Sigmoid colon (tissue), 7 donors: ENCODE measurements around the gene TALDO1. TPM values are rescaled to one million over a fixed set of nuclear protein-coding genes. Genes with fewer than 3 reads are reported as not detected.

Experiments used
- DNase-seq: peaks from one replicate; pipeline ENCODE4 v3.0.0-alpha.2; 2019
- H3K27ac ChIP-seq, 4 donors: fragments of 200-600 bp; sonication (generic); one replicate each; pipeline ENCODE4 v1.5.1; 2016 to 2019; ENCODE audit warnings: mild to moderate bottlenecking in 1 of 4
- H3K27me3 ChIP-seq, 3 donors: fragments of 200-600 bp; sonication (generic); one replicate each; pipeline ENCODE4 v1.5.1; 2019; ENCODE audit warnings: mild to moderate bottlenecking in 1 of 3
- H3K36me3 ChIP-seq, 4 donors: fragments of 200-600 bp; sonication (generic); one replicate each; pipeline ENCODE4 v1.5.1; 2016 to 2019
- H3K4me1 ChIP-seq, 4 donors: fragments of 200-600 bp; sonication (generic); one replicate each; pipeline ENCODE4 v1.5.1; 2017 to 2019
- H3K4me3 ChIP-seq, 4 donors: fragments of 200-600 bp; sonication (generic); one replicate each; pipeline ENCODE4 v1.5.1; 2017 to 2019; ENCODE audit warnings: mild to moderate bottlenecking in 2 of 4, moderate library complexity in 1 of 4
- H3K9me3 ChIP-seq, 4 donors: fragments of 200-600 bp in 3 of 4; sonication (generic) in 3 of 4; one replicate each; pipeline versions ENCODE4 v1.5.1 to v1.6.1; 2013 to 2019
- EP300 ChIP-seq, 4 donors: sonication (generic); formaldehyde crosslinking; IDR thresholded peaks; one replicate each; pipeline ENCODE4 v1.6.1; 2017; ENCODE audit warnings: antibody characterized with exemption in 4 of 4
- POLR2A ChIP-seq, 2 donors: fragments of 450-650 bp; IDR thresholded peaks; one replicate each; pipeline ENCODE4 v1.6.1; 2016; ENCODE audit warnings: antibody characterized with exemption in 2 of 2, mild to moderate bottlenecking in 2 of 2, moderate library complexity in 2 of 2
- POLR2AphosphoS5 ChIP-seq, 4 donors: sonication (generic); formaldehyde crosslinking; IDR thresholded peaks; one replicate each; pipeline ENCODE4 v1.6.1; 2017; ENCODE audit warnings: antibody characterized with exemption in 4 of 4
- WGBS, 2 donors: extraction: QIAGEN DNeasy Blood & Tissue Kit; methylation state at CpG; one replicate each; pipeline ENCODE4 v1.1.7; 2013; 5-methylcytosine and 5-hydroxymethylcytosine counted together
- intact Hi-C: fragments of 100-400 bp; cut with DNase I; formaldehyde crosslinking; loops from one replicate; pipeline ENCODE4 v1.15.1; 2023
- polyA plus RNA-seq, 3 donors: library from polyadenylated mRNA; stranded (reverse); fragments of 200-250 nt; gene quantifications; one replicate each; pipeline ENCODE4 v1.2.3, GENCODE V29; 2013
- total RNA-seq, 4 donors: library from RNA; depleted of rRNA; stranded (reverse); fragments of >200 nt; gene quantifications; one replicate each; pipeline ENCODE4 v1.1.0, GENCODE V29; 2016
- TF ChIP-seq, protein P1 (sequence below), 4 experiments: fragments of 450-650 bp in 3 of 4; fragments of 200-600 bp in 1 of 4; IDR thresholded peaks; one replicate each; pipeline ENCODE4 v1.5.1; 2016 to 2019; ENCODE audit warnings: antibody characterized with exemption in 4 of 4, mild to moderate bottlenecking in 3 of 4, moderate library complexity in 2 of 4
- donor health status: healthy with polysubstance abuse.
- donor health status: Bipolar disorder and iron deficiency.
- donor health status: healthy.

The TALDO1 gene
- total RNA-seq (100 to 1,000 TPM in 2 of 4 donors, 10 to 100 TPM in 2; 94.6 to 133 (median 108) TPM), polyA plus RNA-seq (100 to 1,000 TPM; 142 to 177 (median 170) TPM)

DNA sequence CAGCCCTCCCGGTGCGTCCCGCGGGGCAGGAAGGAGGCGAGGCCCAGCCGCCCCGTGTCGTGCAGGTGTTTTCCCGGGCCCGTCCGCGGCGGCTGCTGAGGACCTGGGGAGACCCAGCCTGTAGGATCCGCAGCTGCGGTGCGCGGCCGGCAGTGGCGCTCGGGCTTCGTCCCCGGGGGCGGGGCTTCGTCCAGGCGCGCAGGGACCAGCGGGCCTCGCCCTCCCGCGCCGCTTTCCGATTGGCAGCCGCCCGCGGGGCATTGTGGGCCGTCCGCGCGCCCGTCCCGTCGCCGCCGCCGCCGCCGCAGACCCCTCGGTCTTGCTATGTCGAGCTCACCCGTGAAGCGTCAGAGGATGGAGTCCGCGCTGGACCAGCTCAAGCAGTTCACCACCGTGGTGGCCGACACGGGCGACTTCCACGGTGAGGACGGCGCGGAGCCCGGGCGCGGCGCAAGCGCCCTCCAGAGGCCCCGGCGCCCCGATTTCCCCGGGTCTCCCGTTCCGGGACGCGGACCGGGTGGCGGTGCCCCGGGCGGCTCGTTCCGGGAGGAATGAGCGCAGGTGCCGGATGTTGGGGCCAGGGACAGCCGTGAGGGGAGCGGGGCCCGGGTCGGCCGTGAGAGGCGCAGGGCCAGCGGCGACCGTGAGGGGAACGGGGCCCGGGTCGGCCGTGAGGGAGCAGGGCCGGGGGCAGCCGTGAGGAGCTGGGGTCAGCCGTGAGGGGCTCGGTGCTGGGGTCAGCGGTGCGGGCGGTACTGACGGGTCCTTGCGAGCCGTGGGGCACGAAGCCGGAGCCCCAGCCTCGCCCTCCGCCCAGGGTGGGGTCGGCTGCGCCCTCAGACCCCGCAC is at the start of gene TALDO1:
TSS of gene TALDO1 (plus strand) at position 307 of the 849 bp plus-strand sequence. CDS start at position 325, 18 bp downstream.
- Histone ChIP-seq H3K4me1 (peaks cover 0 to 30% (median 22%) of the 10 kb centered on the region in 4 donors), H3K9me3 (no peaks in the 10 kb centered on the region), H3K4me3 (peak within 1 kb of the TSS; percentile 76 to 99 (median 97)), H3K27ac (peak within 1 kb of the TSS; percentile 82 to 89 (median 87)), H3K27me3 (no peaks in the 10 kb centered on the region), H3K36me3 (no peaks in the 10 kb centered on the region)
- WGBS, 2 donors: 0% methylated on average over 112 of the region's 112 CpGs
- peak; percentile 95 for DNase-seq
- TF ChIP-seq POLR2A (IDR thresholded peaks at IDR 0.05) (peak; percentile 16 to 41), EP300 (IDR thresholded peaks at IDR 0.05) (no peak), POLR2AphosphoS5 (IDR thresholded peaks at IDR 0.05) (peak; percentile 39 to 90 (median 69))
- TF ChIP-seq, protein P1, sequence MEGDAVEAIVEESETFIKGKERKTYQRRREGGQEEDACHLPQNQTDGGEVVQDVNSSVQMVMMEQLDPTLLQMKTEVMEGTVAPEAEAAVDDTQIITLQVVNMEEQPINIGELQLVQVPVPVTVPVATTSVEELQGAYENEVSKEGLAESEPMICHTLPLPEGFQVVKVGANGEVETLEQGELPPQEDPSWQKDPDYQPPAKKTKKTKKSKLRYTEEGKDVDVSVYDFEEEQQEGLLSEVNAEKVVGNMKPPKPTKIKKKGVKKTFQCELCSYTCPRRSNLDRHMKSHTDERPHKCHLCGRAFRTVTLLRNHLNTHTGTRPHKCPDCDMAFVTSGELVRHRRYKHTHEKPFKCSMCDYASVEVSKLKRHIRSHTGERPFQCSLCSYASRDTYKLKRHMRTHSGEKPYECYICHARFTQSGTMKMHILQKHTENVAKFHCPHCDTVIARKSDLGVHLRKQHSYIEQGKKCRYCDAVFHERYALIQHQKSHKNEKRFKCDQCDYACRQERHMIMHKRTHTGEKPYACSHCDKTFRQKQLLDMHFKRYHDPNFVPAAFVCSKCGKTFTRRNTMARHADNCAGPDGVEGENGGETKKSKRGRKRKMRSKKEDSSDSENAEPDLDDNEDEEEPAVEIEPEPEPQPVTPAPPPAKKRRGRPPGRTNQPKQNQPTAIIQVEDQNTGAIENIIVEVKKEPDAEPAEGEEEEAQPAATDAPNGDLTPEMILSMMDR (IDR thresholded peaks at IDR 0.05): peak in 1 of 4 experiments; percentile 20
- intact Hi-C loops: loop anchor here (5.0 kb wide), 1 partner anchor 50 kb away; the partner anchor contains the start of gene SLC25A22

DNA sequence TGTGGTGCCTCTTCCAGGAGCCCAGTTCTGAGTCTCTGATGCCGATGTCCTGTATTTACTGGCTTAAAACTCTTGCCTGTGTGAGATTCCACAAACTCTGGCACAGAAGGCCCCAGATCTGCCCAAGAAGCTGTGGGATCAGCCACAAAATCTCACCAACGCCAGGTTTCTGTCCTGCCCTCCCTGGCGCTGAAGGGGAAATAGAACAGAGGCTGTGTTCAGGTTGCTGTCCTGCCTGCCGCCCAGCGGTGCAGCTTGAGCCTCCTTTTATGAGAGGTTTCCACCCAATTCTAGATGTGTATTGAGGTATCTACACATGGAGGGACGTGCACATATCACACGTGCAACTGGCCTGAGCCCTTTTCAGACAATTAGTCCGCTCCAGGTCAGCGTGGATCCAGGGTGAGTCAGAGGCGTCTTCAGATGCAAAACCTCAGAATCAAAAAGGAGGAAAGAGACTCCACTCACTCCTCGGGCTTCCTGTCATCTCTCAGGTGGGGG is 49.4 kb upstream of the TALDO1 start:
- Histone ChIP-seq H3K4me3 (peak overlapping the region in 1 of 4 donors; percentile 88), H3K4me1 (peaks cover 0 to 51% (median 42%) of the 10 kb centered on the region in 4 donors), H3K36me3 (peaks cover 0 to 39% (median 5%) of the 10 kb centered on the region in 4 donors), H3K9me3 (no peaks in the 10 kb centered on the region), H3K27me3 (no peaks in the 10 kb centered on the region), H3K27ac (peak overlapping the region; percentile 98 to 100 (median 99))
- no peak for DNase-seq
- 84 to 88% methylated on average over 11 of the region's 11 CpGs for WGBS, 2 donors
- TF ChIP-seq POLR2AphosphoS5 (IDR thresholded peaks at IDR 0.05) (no peak), POLR2A (IDR thresholded peaks at IDR 0.05) (no peak), EP300 (IDR thresholded peaks at IDR 0.05) (no peak)
- TF ChIP-seq, protein P1 (IDR thresholded peaks at IDR 0.05): no peak
- intact Hi-C loops: loop anchor here (5.0 kb wide), 2 partner anchors 99 to 121 kb away; partner anchors contain the start of genes PHRF1 and SLC25A22

DNA sequence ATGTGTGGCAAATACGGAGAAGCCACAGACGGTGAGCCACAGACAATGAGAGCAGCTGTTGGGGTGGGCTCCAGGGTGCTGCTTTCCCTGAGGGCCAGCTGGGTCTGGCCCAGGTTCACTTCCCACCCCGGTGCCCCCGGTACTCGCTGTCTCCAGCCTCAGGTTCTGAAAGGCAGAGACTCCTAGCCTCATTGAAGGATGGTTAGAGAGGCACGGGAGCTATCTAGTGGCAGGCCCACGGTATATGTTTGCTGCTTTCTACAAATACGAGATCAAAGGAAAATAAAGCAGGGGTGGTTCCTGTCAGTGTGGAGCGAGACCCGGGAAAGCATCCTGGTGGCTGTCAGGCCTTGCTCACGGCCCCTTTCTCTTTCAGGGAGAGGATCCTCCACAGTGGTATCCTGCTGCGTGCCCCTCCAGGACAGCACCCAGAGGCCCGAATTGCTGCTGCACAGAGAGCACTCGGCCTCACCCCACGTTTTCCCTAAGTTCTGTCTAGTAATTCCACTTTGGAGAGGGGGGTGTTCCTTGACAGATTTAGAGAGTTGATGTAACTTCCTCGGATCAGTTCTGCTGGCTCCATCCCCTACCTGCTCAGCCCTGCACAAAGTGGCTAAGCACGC is 48.7 kb upstream of the TALDO1 start:
- no peak for DNase-seq
- intact Hi-C loops: loop anchor here (5.0 kb wide), 2 partner anchors 99 to 121 kb away; partner anchors contain the start of genes PHRF1 and SLC25A22
- H3K9me3 ChIP-seq: no peaks in the 10 kb centered on the region
- peaks cover 0 to 39% (median 8%) of the 10 kb centered on the region in 4 donors for H3K36me3 ChIP-seq
- peak overlapping the region; percentile 98 to 100 (median 99) for H3K27ac ChIP-seq
- peaks cover 0 to 48% (median 36%) of the 10 kb centered on the region in 4 donors for H3K4me1 ChIP-seq
- TF ChIP-seq EP300 (IDR thresholded peaks at IDR 0.05): no peak
- TF ChIP-seq POLR2AphosphoS5 (IDR thresholded peaks at IDR 0.05): no peak
- TF ChIP-seq POLR2A (IDR thresholded peaks at IDR 0.05): no peak
- TF ChIP-seq, protein P1 (IDR thresholded peaks at IDR 0.05): no peak
- no peaks in the 10 kb centered on the region for H3K27me3 ChIP-seq
- no peak overlapping the region for H3K4me3 ChIP-seq
- 84 to 86% methylated on average over 17 of the region's 17 CpGs for WGBS, 2 donors

DNA sequence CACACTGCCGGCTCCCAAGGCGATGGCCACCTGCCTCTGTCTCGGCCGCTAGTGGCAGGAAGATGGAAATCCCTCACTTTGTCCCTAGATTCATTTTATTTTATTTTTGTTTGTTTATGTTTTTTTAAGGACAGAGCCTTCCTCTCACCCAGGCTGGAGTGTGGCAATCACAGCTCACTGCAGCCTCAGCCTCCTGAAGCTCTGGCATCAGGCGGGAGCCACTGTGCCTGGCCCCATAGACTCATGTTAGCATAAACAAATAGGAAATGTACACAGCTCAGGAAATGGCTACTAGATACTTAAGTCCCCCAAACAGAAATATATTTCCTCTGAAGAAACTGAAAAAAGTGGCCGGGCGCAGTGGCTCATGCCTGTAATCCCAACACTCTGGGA is 48.2 kb upstream of the TALDO1 start:
- H3K4me1 ChIP-seq: peaks cover 0 to 43% (median 31%) of the 10 kb centered on the region in 4 donors
- H3K27ac ChIP-seq: peak overlapping the region in 3 of 4 donors; percentile 98 to 100 (median 99)
- TF ChIP-seq, protein P1 (IDR thresholded peaks at IDR 0.05): no peak
- TF ChIP-seq POLR2A (IDR thresholded peaks at IDR 0.05): no peak
- no peak for TF ChIP-seq EP300 (IDR thresholded peaks at IDR 0.05)
- no peak for TF ChIP-seq POLR2AphosphoS5 (IDR thresholded peaks at IDR 0.05)
- intact Hi-C loops: loop anchor here (5.0 kb wide), 2 partner anchors 98 to 122 kb away; partner anchors contain the start of genes PHRF1 and SLC25A22
- DNase-seq: no peak
- WGBS, 2 donors: 92 to 93% methylated on average over 7 of the region's 7 CpGs
- peaks cover 0 to 39% (median 8%) of the 10 kb centered on the region in 4 donors for H3K36me3 ChIP-seq
- no peaks in the 10 kb centered on the region for H3K9me3 ChIP-seq
- no peaks in the 10 kb centered on the region for H3K27me3 ChIP-seq
- H3K4me3 ChIP-seq: no peak overlapping the region
